Measurements from ENCODE around the gene NYNRIN.

The NYNRIN gene

GRCh38 chr14:24411443-24412389 is 12.9 kb downstream of the NYNRIN start:
- H3K4me3 ChIP-seq, result no peak overlapping the region
- H3K27me3 ChIP-seq, result no peaks in the 10 kb centered on the region
- peak; percentile 54 to 59 for TF ChIP-seq CTCF (IDR thresholded peaks at IDR 0.05)
- intact Hi-C loops (cut with DNase I; ENCODE audit: low total_unique reads), result no loop called here
- H3K9me3 ChIP-seq, result no peaks in the 10 kb centered on the region
- no peaks in the 10 kb centered on the region for H3K4me1 ChIP-seq
- peaks cover 7 to 71% (median 51%) of the 10 kb centered on the region in 3 donors for H3K36me3 ChIP-seq
- H3K27ac ChIP-seq, result no peak overlapping the region
- DNase-seq, result no peak

- Histone ChIP-seq H3K36me3 (peaks cover 3 to 56% (median 39%) of the 10 kb centered on the region in 3 donors), H3K4me3 (no peak overlapping the region), H3K27me3 (peaks cover 0 to 12% of the 10 kb centered on the region in 2 donors), H3K9me3 (no peaks in the 10 kb centered on the region), H3K27ac (no peak overlapping the region), H3K4me1 (peaks cover 0 to 7% (median 0%) of the 10 kb centered on the region in 4 donors)
- no peak for DNase-seq
- TF ChIP-seq CTCF (IDR thresholded peaks at IDR 0.05), result no peak
- intact Hi-C loops (cut with DNase I; ENCODE audit: low total_unique reads), result no loop called here
These were observed 15.3 kb downstream of the NYNRIN start for GRCh38 chr14:24414077-24414476.

GRCh38 chr14:24414732-24415420 is 16.1 kb downstream of the NYNRIN start:
- Histone ChIP-seq H3K27ac (no peak overlapping the region), H3K9me3 (no peaks in the 10 kb centered on the region), H3K4me1 (peaks cover 0 to 8% (median 0%) of the 10 kb centered on the region in 4 donors), H3K36me3 (peaks cover 3 to 48% (median 32%) of the 10 kb centered on the region in 3 donors), H3K4me3 (no peak overlapping the region), H3K27me3 (peaks cover 0 to 15% of the 10 kb centered on the region in 2 donors)
- TF ChIP-seq CTCF (IDR thresholded peaks at IDR 0.05), result no peak
- intact Hi-C loops (cut with DNase I; ENCODE audit: low total_unique reads), result no loop called here
- no peak for DNase-seq

GRCh38 chr14:24415421-24416253 is 16.8 kb downstream of the NYNRIN start:
- no peak for TF ChIP-seq CTCF (IDR thresholded peaks at IDR 0.05)
- Histone ChIP-seq H3K27me3 (peaks cover 0 to 22% of the 10 kb centered on the region in 2 donors), H3K9me3 (no peaks in the 10 kb centered on the region), H3K27ac (no peak overlapping the region), H3K4me3 (no peak overlapping the region), H3K4me1 (peaks cover 0 to 8% (median 0%) of the 10 kb centered on the region in 4 donors), H3K36me3 (peaks cover 3 to 43% (median 25%) of the 10 kb centered on the region in 3 donors)
- no peak for DNase-seq
- intact Hi-C loops (cut with DNase I; ENCODE audit: low total_unique reads), result no loop called here

- no peak for DNase-seq
- intact Hi-C loops (cut with DNase I; ENCODE audit: low total_unique reads), result no loop called here
- no peak for TF ChIP-seq CTCF (IDR thresholded peaks at IDR 0.05)
- Histone ChIP-seq H3K4me3 (no peak overlapping the region), H3K36me3 (peaks cover 3 to 36% (median 22%) of the 10 kb centered on the region in 3 donors), H3K4me1 (peaks cover 0 to 8% (median 0%) of the 10 kb centered on the region in 4 donors), H3K9me3 (no peaks in the 10 kb centered on the region), H3K27me3 (peaks cover 0 to 26% of the 10 kb centered on the region in 2 donors), H3K27ac (no peak overlapping the region)
These were observed 17.6 kb downstream of the NYNRIN start for GRCh38 chr14:24416254-24416931.

Measured in tibial artery (tissue), 4 donors.